Measurements from ENCODE around the gene SERPINB3. TPM values are rescaled to one million over a fixed set of nuclear protein-coding genes. Genes with fewer than 3 reads are reported as not detected.
"Not testable (repeated sequence)": the region's sequence is repeated elsewhere in the genome, so short reads cannot be mapped to it uniquely, and the experiment has no call there.

SERPINB3 gene
- total and polyA plus RNA-seq, 4 donors: 0.05 TPM; not detected in 3

DNA sequence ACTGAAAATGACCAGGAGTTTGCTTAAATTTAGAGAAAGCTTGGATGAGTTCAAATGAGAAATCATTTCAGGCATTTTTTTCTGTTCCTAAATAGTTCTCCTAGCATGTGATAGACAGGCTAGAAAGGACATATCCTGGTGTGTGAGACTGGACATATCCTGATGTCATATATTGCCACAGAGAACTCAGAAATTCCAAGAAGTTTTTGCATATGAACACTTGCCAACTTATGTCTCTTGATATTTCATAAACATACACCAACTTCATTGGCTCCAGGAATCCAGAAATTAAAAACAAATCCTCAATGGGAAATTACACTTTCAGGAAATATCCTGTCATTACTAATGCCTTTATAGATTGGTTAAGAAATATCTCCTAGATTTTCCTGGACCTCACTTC, 14.8 kb downstream of the SERPINB3 start:
- H3K9ac ChIP-seq (ENCODE audit: low read depth in 1 of 2, low read length in 2 of 2): no peak overlapping the region
- H3K9me3 ChIP-seq (ENCODE audit: control insufficient read depth in 4 of 4, low read length in 3 of 4): no peaks in the 10 kb centered on the region
- no peak overlapping the region for H3K27ac ChIP-seq (ENCODE audit: low read depth in 1 of 2, low read length in 2 of 2)
- no peaks in the 10 kb centered on the region for H3K27me3 ChIP-seq (ENCODE audit: control insufficient read depth in 4 of 4, insufficient read depth in 4 of 4, low read length in 3 of 4)
- H3K4me3 ChIP-seq (ENCODE audit: low read depth in 1 of 3, low read length in 3 of 3): no peak overlapping the region
- no peaks in the 10 kb centered on the region for H3K4me1 ChIP-seq (ENCODE audit: control insufficient read depth in 4 of 4, insufficient read depth in 4 of 4, low read length in 3 of 4)
- H3K36me3 ChIP-seq (ENCODE audit: control insufficient read depth in 4 of 4, insufficient read depth in 3 of 4, low read depth in 1 of 4, low read length in 3 of 4): no peaks in the 10 kb centered on the region
- no peak for TF ChIP-seq FOXA1 (IDR thresholded peaks at IDR 0.05)
- TF ChIP-seq, protein P1, sequence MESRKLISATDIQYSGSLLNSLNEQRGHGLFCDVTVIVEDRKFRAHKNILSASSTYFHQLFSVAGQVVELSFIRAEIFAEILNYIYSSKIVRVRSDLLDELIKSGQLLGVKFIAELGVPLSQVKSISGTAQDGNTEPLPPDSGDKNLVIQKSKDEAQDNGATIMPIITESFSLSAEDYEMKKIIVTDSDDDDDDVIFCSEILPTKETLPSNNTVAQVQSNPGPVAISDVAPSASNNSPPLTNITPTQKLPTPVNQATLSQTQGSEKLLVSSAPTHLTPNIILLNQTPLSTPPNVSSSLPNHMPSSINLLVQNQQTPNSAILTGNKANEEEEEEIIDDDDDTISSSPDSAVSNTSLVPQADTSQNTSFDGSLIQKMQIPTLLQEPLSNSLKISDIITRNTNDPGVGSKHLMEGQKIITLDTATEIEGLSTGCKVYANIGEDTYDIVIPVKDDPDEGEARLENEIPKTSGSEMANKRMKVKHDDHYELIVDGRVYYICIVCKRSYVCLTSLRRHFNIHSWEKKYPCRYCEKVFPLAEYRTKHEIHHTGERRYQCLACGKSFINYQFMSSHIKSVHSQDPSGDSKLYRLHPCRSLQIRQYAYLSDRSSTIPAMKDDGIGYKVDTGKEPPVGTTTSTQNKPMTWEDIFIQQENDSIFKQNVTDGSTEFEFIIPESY (IDR thresholded peaks at IDR 0.05): no peak
- no peak for DNase-seq (ENCODE audit: low spot score)

DNA sequence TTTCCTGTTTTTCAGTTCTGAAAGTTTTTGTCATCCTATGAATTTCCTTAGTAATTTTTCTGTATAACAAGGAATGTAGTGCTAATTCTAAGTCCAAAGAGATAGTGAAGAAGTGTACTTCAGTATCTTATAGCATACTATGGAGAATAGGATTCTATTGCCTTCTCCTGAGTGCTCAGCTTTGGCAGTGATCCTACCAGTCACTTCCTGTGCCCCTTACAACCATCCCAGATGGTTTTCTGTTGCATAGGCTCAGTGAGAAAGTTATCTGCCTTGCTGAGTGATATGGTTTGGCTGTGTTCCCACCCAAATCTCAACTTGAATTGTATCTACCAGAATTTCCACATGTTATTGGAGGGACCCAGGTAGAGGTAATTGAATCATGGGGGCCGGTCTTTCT, 17.0 kb downstream of the SERPINB3 start:
- not testable (repeated sequence) for H3K9ac ChIP-seq (ENCODE audit: low read depth in 1 of 2, low read length in 2 of 2); DNase-seq (ENCODE audit: low spot score); H3K27me3 ChIP-seq (ENCODE audit: control insufficient read depth in 4 of 4, insufficient read depth in 4 of 4, low read length in 3 of 4); H3K4me1 ChIP-seq (ENCODE audit: control insufficient read depth in 4 of 4, insufficient read depth in 4 of 4, low read length in 3 of 4); H3K36me3 ChIP-seq (ENCODE audit: control insufficient read depth in 4 of 4, insufficient read depth in 3 of 4, low read depth in 1 of 4, low read length in 3 of 4); H3K4me3 ChIP-seq (ENCODE audit: low read depth in 1 of 3, low read length in 3 of 3); H3K27ac ChIP-seq (ENCODE audit: low read depth in 1 of 2, low read length in 2 of 2); H3K9me3 ChIP-seq (ENCODE audit: control insufficient read depth in 4 of 4, low read length in 3 of 4)
- 94% methylated on average over 1 of the region's 1 CpG for WGBS

DNA sequence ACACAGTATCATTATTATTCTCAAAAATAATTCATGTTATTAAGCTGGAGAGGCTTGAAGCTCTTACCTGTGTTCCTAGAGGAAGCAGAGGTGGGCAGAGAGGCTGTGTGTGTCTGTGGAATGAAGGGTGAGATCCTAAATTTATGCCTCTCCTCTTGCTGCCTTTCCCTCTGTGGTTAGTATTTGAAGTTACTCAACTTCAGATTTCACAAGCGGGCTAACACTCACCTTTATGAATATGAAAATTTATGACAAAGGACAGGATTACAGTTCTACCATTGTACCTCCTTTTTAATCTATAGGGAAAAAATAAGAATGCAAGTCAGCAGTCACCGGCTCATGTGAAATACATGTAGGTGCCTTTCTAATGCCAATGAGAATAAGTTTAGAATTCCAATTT, 17.6 kb downstream of the SERPINB3 start, which contains the start of gene SERPINB4:
TSS of gene SERPINB4 (minus strand) at position 115 of the 400 bp plus-strand sequence. CDS start 679 bp downstream, outside the sequence.
- H3K9ac ChIP-seq (ENCODE audit: low read depth in 1 of 2, low read length in 2 of 2); DNase-seq (ENCODE audit: low spot score); H3K27ac ChIP-seq (ENCODE audit: low read depth in 1 of 2, low read length in 2 of 2); H3K27me3 ChIP-seq (ENCODE audit: control insufficient read depth in 4 of 4, insufficient read depth in 4 of 4, low read length in 3 of 4); H3K9me3 ChIP-seq (ENCODE audit: control insufficient read depth in 4 of 4, low read length in 3 of 4); H3K36me3 ChIP-seq (ENCODE audit: control insufficient read depth in 4 of 4, insufficient read depth in 3 of 4, low read depth in 1 of 4, low read length in 3 of 4); H3K4me3 ChIP-seq (ENCODE audit: low read depth in 1 of 3, low read length in 3 of 3); H3K4me1 ChIP-seq (ENCODE audit: control insufficient read depth in 4 of 4, insufficient read depth in 4 of 4, low read length in 3 of 4): not testable (repeated sequence)
- WGBS: 82% methylated on average over 1 of the region's 2 CpGs

DNA sequence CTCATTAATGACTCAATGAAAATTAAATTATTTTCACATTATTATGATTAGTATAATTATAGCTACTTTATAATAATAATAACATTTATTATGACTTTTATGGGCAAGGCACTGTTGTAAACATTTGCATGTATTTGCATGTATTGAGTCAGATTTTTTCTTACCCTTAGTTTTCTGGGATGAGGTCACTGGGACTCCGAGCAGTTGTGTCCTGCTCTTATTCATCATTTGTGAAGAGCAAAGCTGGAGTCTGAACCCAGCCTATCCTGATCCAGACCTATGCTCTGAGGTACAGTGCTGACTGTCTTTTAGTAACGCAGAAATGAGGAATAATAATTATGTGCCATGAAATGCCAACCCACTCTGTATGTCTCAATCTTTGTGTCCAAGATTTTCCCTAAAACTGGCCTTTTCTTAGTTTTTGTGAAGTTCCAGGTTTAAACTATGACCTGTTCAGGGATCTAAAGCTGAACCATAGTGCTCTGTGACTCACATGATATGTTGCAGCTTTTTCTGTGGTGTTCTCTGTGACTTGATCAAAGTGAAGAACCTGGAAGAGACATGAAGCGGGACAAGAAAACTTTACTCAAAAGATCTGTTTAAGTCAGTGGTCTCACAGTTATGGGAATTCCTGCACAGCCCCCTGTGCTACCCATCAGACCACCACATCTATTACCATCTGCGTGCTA, 18.9 kb downstream of the SERPINB3 start:
- not testable (repeated sequence) for H3K4me3 ChIP-seq (ENCODE audit: low read depth in 1 of 3, low read length in 3 of 3); H3K27me3 ChIP-seq (ENCODE audit: control insufficient read depth in 4 of 4, insufficient read depth in 4 of 4, low read length in 3 of 4); H3K4me1 ChIP-seq (ENCODE audit: control insufficient read depth in 4 of 4, insufficient read depth in 4 of 4, low read length in 3 of 4); H3K27ac ChIP-seq (ENCODE audit: low read depth in 1 of 2, low read length in 2 of 2); H3K9ac ChIP-seq (ENCODE audit: low read depth in 1 of 2, low read length in 2 of 2); DNase-seq (ENCODE audit: low spot score); H3K36me3 ChIP-seq (ENCODE audit: control insufficient read depth in 4 of 4, insufficient read depth in 3 of 4, low read depth in 1 of 4, low read length in 3 of 4); H3K9me3 ChIP-seq (ENCODE audit: control insufficient read depth in 4 of 4, low read length in 3 of 4)
- 89% methylated on average over 4 of the region's 4 CpGs for WGBS

DNA sequence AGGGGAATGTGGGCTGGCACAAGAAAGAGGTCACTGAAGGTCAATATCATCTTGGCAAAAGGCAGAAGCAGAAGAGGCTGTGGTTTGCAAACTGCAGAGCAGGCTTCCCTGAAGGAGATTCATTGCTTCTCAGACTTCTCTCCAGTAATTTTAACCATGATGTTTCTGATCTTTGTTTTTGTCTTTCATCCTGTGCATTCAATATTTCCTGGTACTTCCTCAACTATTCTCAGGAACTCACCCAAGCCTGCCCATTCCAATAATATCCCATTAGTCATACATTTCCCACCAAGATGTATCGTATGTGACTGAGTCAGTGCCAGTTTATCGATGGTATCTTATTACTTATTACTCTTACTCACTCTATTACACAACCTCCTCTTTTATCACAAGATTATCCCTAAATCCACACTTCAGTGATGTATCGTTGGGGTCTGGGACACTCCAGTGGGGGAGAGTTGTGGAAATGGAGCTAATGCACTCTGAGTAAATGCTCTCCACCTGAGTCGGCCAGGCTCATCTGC, 20.5 kb downstream of the SERPINB3 start:
- not testable (repeated sequence) for H3K27ac ChIP-seq (ENCODE audit: low read depth in 1 of 2, low read length in 2 of 2); H3K4me1 ChIP-seq (ENCODE audit: control insufficient read depth in 4 of 4, insufficient read depth in 4 of 4, low read length in 3 of 4); H3K36me3 ChIP-seq (ENCODE audit: control insufficient read depth in 4 of 4, insufficient read depth in 3 of 4, low read depth in 1 of 4, low read length in 3 of 4); H3K9me3 ChIP-seq (ENCODE audit: control insufficient read depth in 4 of 4, low read length in 3 of 4); H3K9ac ChIP-seq (ENCODE audit: low read depth in 1 of 2, low read length in 2 of 2); H3K27me3 ChIP-seq (ENCODE audit: control insufficient read depth in 4 of 4, insufficient read depth in 4 of 4, low read length in 3 of 4); H3K4me3 ChIP-seq (ENCODE audit: low read depth in 1 of 3, low read length in 3 of 3); DNase-seq (ENCODE audit: low spot score)
- WGBS: 87% methylated on average over 4 of the region's 4 CpGs

Measured in liver (tissue), 9 donors.